HG03558 (cell line): ENCODE data around the gene SLC38A6.

ENCODE experiments used
- ATAC-seq: cut with Tn5 transposase; IDR thresholded peaks from one replicate; pipeline ENCODE4 v1.9.1; 2021; ENCODE audit warnings: moderate number of reproducible peaks; ENCODE audit not compliant: unreplicated experiment; ENCODE audit errors: extremely low read depth

The SLC38A6 gene

GRCh38 chr14:60975551-60975950 is 5.5 kb upstream of the SLC38A6 start:
- no peak for ATAC-seq

GRCh38 chr14:60977847-60978246 is 3.2 kb upstream of the SLC38A6 start:
- no peak for ATAC-seq

GRCh38 chr14:60981633-60982455 is 799 bp downstream of the SLC38A6 start:
- no peak for ATAC-seq

GRCh38 chr14:60984196-60984595 is 3.2 kb downstream of the SLC38A6 start:
- ATAC-seq, result no peak

- ATAC-seq, result no peak
These were observed 5.5 kb downstream of the SLC38A6 start for GRCh38 chr14:60986500-60986899.

GRCh38 chr14:60989599-60989998 is 8.6 kb downstream of the SLC38A6 start:
- ATAC-seq, result no peak

GRCh38 chr14:60998617-60999016 is 17.6 kb downstream of the SLC38A6 start:
- ATAC-seq, result no peak

- ATAC-seq, result no peak
These were observed 18.5 kb downstream of the SLC38A6 start for GRCh38 chr14:60999536-60999935.

GRCh38 chr14:61003571-61003970 is 22.5 kb downstream of the SLC38A6 start:
- no peak for ATAC-seq

- ATAC-seq, result no peak
These were observed 38.5 kb downstream of the SLC38A6 start for GRCh38 chr14:61019537-61019936.

GRCh38 chr14:61025251-61026223 is 44.5 kb downstream of the SLC38A6 start:
- ATAC-seq, result no peak

GRCh38 chr14:61026526-61026925 is 45.5 kb downstream of the SLC38A6 start:
- no peak for ATAC-seq

- no peak for ATAC-seq
These were observed 50.0 kb downstream of the SLC38A6 start for GRCh38 chr14:61031026-61031425.

GRCh38 chr14:61033054-61033453 is 52.0 kb downstream of the SLC38A6 start:
- no peak for ATAC-seq

- no peak for ATAC-seq
These were observed 52.8 kb downstream of the SLC38A6 start for GRCh38 chr14:61033855-61034254.

GRCh38 chr14:61034416-61035120 is 53.5 kb downstream of the SLC38A6 start:
- ATAC-seq, result peak; percentile 90

- no peak for ATAC-seq
These were observed 56.2 kb downstream of the SLC38A6 start for GRCh38 chr14:61037215-61037614.

GRCh38 chr14:61041704-61042103 is 60.7 kb downstream of the SLC38A6 start:
- ATAC-seq, result no peak

- no peak for ATAC-seq
These were observed 61.2 kb downstream of the SLC38A6 start for GRCh38 chr14:61042220-61042619.

GRCh38 chr14:61043506-61043905 is 62.5 kb downstream of the SLC38A6 start:
- no peak for ATAC-seq
